GM21529 (cell line): ENCODE data around the gene RC3H1.
A peak's percentile ranks its signal among the peaks of the same experiment; 100 is the strongest.
"Not testable (repeated sequence)": the region's sequence is repeated elsewhere in the genome, so short reads cannot be mapped to it uniquely, and the experiment has no call there.

Source experiments
- ATAC-seq: cut with Tn5 transposase; IDR thresholded peaks from one replicate; pipeline ENCODE4 v1.9.1; 2021; ENCODE audit not compliant: unreplicated experiment

Gene RC3H1

GRCh38 chr1:174028495-174028894 is 6.3 kb upstream of the RC3H1 start:
- ATAC-seq = no peak

DNA sequence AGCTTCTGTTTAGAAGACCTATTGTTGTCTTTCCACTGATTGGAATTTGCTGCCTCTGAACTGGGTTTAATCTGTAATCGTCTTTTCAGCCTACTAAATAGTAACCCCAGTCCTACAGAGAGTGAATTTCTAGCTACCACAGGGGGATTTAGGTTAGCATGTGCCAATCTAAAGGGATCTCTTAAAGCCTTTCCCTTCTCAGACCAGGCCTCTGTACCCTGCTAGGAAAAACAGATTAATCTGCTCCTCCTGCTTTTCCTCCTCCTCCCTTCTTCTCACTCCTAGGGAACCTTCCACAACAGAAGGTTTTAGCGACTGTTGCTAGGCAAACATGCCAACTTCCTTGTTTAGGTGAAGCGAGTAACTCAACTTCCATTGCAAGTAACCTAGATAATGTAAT is 1.3 kb upstream of the RC3H1 start:
- ATAC-seq = no peak

DNA sequence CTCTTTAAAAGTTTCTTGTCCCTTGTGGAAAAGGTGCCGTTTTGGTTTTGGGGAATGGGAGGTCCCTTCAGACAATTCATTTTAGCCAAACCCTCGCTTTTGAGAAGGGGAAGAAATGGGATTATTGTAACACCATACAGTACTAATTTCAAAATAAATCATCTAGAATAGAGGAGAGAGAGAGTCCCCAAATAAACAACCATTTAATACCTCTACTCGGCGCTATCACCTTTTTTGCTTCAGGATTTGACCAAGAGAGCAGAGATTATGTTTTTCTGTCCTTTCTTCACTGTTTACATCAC is 770 bp upstream of the RC3H1 start:
- no peak for ATAC-seq

- ATAC-seq = peak; percentile 25
Measured at GRCh38 chr1:174021591-174022079, 522 bp downstream of the RC3H1 start.

GRCh38 chr1:174018565-174018964 is 3.6 kb downstream of the RC3H1 start:
- ATAC-seq = no peak

DNA sequence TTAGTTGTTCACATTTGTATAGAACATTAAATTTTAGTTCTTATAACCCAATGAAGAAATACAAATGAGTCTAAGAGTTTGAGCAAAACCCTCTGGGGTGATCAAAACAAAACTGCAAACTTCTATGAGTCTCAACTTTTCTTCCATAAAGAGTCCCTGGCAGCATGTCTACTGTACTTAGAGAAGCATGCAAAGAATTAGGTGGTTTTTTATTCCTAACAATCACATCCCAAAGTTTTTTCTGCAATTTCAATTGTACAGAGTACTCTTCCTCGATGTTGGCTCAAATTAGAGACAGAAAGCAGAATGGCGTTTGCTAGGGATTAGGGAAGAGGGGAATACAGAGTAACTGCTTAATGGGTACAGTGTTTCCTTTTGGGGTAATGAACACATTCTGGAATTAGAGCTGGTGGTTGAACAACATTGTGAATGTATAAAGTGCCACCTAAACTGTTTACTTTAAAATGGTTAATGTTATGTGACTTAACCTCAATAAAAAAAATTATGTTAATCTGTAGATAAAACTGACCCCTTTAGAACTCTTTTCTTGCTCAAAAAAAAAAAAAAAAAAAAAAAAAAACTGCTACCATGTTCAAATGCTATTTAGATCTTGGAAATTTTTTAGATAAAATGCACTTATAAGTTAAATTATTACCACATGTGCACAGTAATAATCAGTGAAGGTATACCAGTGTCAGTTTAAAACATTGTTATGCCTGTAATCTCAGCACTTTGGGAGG is 4.8 kb downstream of the RC3H1 start:
- no peak for ATAC-seq

GRCh38 chr1:174013864-174014418 is 8.2 kb downstream of the RC3H1 start:
- ATAC-seq = no peak

- ATAC-seq = no peak
Measured at GRCh38 chr1:174008979-174009378, 13.2 kb downstream of the RC3H1 start.

DNA sequence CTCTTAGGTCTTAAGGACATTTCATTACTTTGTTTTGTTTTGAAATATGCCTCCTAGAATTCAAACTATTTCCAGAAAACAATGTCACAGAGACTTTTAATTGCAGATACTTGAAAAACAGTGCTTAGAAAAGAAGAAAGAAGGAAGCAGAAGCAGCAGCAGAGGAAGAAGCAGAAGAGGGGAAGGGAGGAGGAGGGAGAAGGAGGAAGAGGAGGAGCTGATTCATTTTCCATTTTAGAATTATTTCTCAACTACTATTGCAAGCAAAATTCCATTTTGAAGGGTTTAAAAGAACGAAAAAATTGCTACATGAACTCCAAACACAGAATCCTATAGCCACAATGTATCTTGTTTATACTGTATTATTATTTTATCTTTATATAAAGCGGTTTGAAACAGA is 13.9 kb downstream of the RC3H1 start:
- no peak for ATAC-seq

DNA sequence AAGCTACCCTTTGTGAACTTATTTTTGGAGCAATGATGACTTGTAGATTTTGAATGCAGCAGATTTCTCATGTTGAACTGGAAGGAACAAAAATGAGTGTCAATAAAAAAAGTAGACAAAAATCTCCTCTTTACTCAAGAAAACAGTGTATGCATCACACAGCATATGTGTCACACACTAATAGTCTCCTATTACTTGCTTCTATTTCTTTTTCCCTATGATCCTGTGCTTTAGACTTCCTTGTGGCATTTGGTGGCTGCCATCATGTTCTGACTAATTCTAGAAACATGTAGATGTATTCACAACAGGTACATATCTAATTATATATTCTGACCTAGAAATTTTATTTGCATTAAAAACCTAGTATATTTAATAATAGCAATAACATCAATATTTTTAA is 14.3 kb downstream of the RC3H1 start:
- ATAC-seq = no peak

DNA sequence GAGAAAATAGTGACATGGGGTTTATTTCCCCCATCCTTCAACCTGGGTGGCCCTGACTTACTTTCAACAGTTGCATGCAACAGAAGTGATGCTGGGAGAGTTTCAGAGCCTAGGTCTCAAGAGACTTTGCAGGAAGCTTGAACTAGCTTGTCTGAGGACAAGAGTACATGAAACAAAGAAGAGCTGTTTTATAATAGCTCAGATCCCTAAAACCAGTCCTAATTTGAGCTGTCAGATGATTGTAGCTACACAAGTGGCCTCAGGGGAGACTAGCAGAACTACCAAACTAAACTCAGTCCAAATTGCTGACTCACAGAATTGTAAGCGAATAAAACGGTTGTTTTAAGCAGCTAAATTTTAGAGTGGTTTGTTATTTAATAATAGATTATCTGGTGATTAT is 17.1 kb downstream of the RC3H1 start:
- ATAC-seq = peak; percentile 97

- ATAC-seq = no peak
Measured at GRCh38 chr1:174003867-174004266, 18.3 kb downstream of the RC3H1 start.

DNA sequence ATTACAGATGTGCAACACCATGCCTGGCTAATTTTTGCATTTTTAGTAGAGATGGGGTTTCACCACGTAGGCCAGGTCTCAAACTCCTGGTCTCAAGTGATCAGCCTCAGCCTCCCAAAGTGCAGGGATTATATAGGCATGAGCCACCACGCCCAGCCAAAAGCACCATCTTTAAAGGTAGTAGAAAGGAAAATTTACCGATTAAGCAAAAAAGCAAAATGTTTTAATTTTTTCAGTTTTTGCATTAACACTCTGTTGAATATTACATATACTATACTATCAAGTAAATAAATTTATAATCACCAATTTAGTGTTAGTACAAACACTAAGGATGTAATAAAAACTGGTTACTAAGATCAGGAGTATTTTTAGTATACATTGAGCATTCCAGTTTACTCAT is 20.6 kb downstream of the RC3H1 start:
- no peak for ATAC-seq

- no peak for ATAC-seq
Measured at GRCh38 chr1:174000371-174000770, 21.8 kb downstream of the RC3H1 start.

GRCh38 chr1:173997791-173998190 is 24.4 kb downstream of the RC3H1 start:
- ATAC-seq = no peak

DNA sequence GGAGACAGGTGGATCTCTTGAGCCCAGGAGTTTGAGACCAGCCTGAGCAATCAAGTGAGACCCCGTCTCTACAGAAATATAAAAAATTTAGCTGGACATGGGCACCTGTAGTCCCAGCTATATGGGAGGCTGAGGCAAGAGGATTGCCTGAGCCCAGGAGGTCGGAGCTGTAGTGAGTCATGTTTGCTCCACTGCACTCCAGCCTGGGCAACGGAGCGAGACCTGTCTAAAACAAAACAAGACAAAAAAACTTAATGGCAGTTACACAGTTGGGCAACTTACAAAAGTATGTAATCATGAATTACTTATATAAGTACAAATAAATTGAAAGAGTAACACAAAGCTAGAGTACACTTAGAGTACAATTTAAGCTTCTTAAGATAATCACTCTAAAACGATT is 25.2 kb downstream of the RC3H1 start:
- ATAC-seq = no peak

DNA sequence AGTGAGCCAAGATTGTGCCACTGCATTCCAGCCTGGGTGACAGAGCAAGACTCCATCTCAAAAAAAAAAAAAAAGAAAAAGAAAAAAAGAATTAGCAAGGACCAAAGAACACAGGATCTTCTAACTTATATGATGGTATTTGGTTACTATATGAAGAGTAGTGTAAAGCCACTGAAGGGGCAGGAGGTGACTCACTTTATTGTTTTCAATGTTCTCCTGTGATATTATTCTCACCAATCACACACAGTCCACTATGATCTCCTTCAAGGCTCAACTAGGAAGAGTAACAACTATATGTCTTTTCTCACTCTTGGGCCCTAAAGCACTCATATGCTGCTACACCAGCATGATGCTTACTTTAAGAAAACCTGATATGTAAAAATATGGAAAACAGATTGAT is 26.7 kb downstream of the RC3H1 start:
- no peak for ATAC-seq

GRCh38 chr1:173993948-173994347 is 28.2 kb downstream of the RC3H1 start:
- not testable (repeated sequence) for ATAC-seq

- ATAC-seq = no peak
Measured at GRCh38 chr1:173988068-173988467, 34.1 kb downstream of the RC3H1 start.

GRCh38 chr1:173986951-173987350 is 35.2 kb downstream of the RC3H1 start:
- ATAC-seq = no peak

DNA sequence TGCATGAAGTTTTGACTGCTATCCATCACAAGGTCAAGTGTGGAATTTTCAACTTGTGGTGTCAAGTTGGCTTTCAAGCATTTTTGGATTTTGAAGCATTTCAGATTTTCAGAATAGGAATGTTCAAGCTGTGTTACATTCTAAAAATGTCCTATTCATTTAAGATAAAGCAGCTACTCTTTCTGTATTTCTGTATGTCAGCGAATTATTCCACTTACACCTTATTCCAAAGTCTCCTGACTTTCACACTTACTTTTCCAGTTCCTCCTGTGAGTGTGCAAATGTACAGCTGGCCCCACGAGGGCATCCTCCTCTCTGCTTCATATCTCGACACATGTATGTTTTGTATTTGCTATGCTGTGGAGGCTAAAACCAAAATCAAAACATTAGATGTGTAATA is 51.9 kb downstream of the RC3H1 start:
- no peak for ATAC-seq

DNA sequence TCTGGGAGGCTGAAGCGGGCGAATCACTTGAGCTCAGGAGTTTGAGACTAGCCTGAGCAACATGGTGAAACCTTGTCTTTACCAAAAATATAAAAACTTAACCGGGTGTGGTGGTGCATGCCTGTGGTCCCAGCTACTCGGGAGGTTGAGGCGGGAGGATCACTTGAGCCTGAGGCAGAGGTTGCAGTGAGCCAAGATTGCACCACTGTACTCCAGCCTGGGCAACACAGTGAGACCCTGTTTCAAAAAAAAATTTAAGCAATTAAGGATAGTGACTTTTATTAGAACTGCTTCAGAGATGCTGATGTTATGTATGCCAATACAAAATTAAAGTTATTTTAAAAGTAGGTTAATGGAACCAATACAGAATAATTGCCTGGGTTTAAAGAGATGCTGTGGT is 56.3 kb downstream of the RC3H1 start:
- ATAC-seq = not testable (repeated sequence)

DNA sequence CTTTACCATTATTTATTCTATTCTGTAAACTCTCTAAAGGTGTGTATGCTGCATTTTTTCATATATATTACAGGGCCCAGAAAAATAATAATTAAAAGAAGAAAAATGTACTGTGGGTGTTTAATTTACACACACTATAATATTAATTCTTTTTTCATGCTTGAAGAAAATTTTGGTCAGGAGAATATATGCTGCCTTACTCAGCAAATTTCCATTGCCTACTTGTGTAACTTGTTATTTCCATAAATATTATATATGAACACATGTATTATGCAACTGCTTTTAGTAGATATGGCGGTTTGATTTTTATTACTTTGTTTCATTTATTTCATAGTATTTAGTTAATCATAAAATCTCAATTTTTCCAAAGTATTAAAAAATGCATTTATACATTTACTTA is 58.7 kb downstream of the RC3H1 start:
- ATAC-seq = no peak
